ENCODE results near the gene RIMS1. TPM values are rescaled to one million over a fixed set of nuclear protein-coding genes. Genes with fewer than 3 reads are reported as not detected.

Gene RIMS1
- total and polyA plus RNA-seq, 12 donors, result 0.06 to 9.2 (median 1.5) TPM; not detected in 2

DNA sequence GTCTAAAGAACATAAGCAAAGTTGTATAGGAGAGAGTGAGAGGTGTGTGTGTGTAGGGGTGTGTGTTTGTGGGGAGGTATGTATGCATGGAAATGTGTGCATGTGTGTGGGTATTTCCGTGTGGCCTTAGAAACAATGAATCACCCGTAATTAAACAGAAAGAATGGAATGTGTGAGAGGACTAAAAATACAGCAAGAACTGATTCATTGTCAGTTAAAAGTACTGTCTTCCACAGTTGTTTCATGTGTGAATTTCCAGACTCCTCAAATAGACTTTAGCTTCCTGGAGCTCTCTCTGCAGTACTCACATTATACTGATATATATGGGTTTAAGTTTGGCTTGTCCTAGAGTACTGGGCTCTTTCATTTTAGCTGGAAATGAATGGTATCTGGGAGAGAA is 145.7 kb downstream of the RIMS1 start:
- TF ChIP-seq, protein P1, sequence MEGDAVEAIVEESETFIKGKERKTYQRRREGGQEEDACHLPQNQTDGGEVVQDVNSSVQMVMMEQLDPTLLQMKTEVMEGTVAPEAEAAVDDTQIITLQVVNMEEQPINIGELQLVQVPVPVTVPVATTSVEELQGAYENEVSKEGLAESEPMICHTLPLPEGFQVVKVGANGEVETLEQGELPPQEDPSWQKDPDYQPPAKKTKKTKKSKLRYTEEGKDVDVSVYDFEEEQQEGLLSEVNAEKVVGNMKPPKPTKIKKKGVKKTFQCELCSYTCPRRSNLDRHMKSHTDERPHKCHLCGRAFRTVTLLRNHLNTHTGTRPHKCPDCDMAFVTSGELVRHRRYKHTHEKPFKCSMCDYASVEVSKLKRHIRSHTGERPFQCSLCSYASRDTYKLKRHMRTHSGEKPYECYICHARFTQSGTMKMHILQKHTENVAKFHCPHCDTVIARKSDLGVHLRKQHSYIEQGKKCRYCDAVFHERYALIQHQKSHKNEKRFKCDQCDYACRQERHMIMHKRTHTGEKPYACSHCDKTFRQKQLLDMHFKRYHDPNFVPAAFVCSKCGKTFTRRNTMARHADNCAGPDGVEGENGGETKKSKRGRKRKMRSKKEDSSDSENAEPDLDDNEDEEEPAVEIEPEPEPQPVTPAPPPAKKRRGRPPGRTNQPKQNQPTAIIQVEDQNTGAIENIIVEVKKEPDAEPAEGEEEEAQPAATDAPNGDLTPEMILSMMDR (IDR thresholded peaks at IDR 0.05), result no peak
- no peak for TF ChIP-seq POLR2A (IDR thresholded peaks at IDR 0.05)
- WGBS, 4 donors, result 39 to 58% (median 44%) methylated on average over 2 of the region's 2 CpGs
- no peak overlapping the region for H3K27ac ChIP-seq
- no peaks in the 10 kb centered on the region for H3K27me3 ChIP-seq
- H3K4me1 ChIP-seq (replicated peaks in 1 of 2), result no peaks in the 10 kb centered on the region
- H3K9me3 ChIP-seq (replicated peaks in 1 of 3), result no peaks in the 10 kb centered on the region
- H3K4me3 ChIP-seq, result no peak overlapping the region
- H3K36me3 ChIP-seq (replicated peaks in 1 of 2), result no peaks in the 10 kb centered on the region
- intact Hi-C loops (cut with DNase I), result no loop called here
- DNase-seq, result no peak

DNA sequence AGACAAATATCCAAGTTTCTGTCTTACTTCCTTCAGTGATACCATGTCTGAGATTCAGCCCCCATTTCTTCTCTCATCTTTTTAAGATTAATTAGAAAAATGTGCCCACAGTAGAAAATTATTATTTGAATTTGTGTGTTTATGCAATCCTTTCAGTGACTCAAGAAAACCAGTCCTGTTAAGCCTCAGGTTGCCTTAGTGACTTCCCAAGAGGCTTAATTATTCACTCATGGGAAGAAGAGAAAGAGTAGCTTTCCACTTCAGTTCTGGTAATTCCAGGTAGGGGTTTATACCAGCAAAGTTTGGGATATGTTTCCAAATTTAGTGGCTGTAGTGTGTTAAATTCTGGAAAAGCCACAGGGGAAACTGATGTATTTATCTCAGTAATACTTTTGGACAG is 149.1 kb downstream of the RIMS1 start:
- TF ChIP-seq, protein P1 (IDR thresholded peaks at IDR 0.05), result no peak
- no peak for TF ChIP-seq POLR2A (IDR thresholded peaks at IDR 0.05)
- Histone ChIP-seq H3K36me3 (replicated peaks in 1 of 2) (no peaks in the 10 kb centered on the region), H3K27me3 (no peaks in the 10 kb centered on the region), H3K9me3 (replicated peaks in 1 of 3) (no peaks in the 10 kb centered on the region), H3K4me3 (no peak overlapping the region), H3K4me1 (replicated peaks in 1 of 2) (no peaks in the 10 kb centered on the region), H3K27ac (no peak overlapping the region)
- no peak for DNase-seq
- intact Hi-C loops (cut with DNase I), result no loop called here

GRCh38 chr6:72035966-72036365 is 149.6 kb downstream of the RIMS1 start:
- Histone ChIP-seq H3K4me3 (no peak overlapping the region), H3K36me3 (replicated peaks in 1 of 2) (no peaks in the 10 kb centered on the region), H3K27me3 (no peaks in the 10 kb centered on the region), H3K9me3 (replicated peaks in 1 of 3) (no peaks in the 10 kb centered on the region), H3K27ac (no peak overlapping the region), H3K4me1 (replicated peaks in 1 of 2) (no peaks in the 10 kb centered on the region)
- no peak for DNase-seq
- TF ChIP-seq, protein P1 (IDR thresholded peaks at IDR 0.05), result no peak
- no peak for TF ChIP-seq POLR2A (IDR thresholded peaks at IDR 0.05)
- intact Hi-C loops (cut with DNase I), result no loop called here
- 71 to 86% (median 75%) methylated on average over 1 of the region's 1 CpG for WGBS, 4 donors

DNA sequence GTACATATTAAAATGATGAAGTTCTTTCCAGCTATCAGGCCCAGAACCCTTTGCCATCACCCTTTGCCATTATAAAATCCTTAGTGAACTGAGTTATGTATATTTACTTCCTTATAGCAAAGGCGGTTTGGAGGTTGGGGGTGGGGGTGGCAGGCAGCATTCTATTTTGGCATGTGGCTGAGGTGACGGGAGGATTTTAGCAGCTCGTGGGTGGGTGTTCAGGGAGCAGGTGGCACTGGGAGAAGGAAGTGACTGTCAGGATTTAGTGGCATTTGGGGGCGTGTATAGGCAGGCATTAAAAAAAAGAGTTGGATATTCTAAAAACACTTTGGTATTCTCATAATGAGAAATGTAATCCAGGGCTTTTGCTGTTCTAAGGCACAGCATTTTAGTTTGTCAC is 150.7 kb downstream of the RIMS1 start:
- intact Hi-C loops (cut with DNase I), result no loop called here
- no peak for DNase-seq
- no peaks in the 10 kb centered on the region for H3K36me3 ChIP-seq (replicated peaks in 1 of 2)
- no peaks in the 10 kb centered on the region for H3K27me3 ChIP-seq
- H3K9me3 ChIP-seq (replicated peaks in 1 of 3), result no peaks in the 10 kb centered on the region
- H3K4me3 ChIP-seq, result no peak overlapping the region
- H3K4me1 ChIP-seq (replicated peaks in 1 of 2), result no peaks in the 10 kb centered on the region
- no peak overlapping the region for H3K27ac ChIP-seq
- no peak for TF ChIP-seq POLR2A (IDR thresholded peaks at IDR 0.05)
- TF ChIP-seq, protein P1 (IDR thresholded peaks at IDR 0.05), result no peak
- 40 to 73% (median 56%) methylated on average over 4 of the region's 4 CpGs for WGBS, 4 donors

All from adrenal gland (tissue), 12 donors.